RWPE2 (cell line): ENCODE results near the gene KPTN.
"Not testable (repeated sequence)": the region's sequence is repeated elsewhere in the genome, so short reads cannot be mapped to it uniquely, and the experiment has no call there.

ENCODE experiments used
- ATAC-seq: fragments of 200-7000 bp; cut with Tn5 transposase; 3 replicates; pipeline ENCODE4 v1.9.1; 2021; ENCODE audit warnings: low read depth
- DNase-seq: peaks from one replicate; pipeline ENCODE4 v3.0.0-alpha.2; 2020; ENCODE audit warnings: low spot score
- H3K27ac ChIP-seq: fragments of 450-650 bp; 2 replicates; pipeline ENCODE4 v1.5.1; 2017; ENCODE audit warnings: mild to moderate bottlenecking; ENCODE audit not compliant: poor library complexity, severe bottlenecking
- H3K27me3 ChIP-seq: fragments of 250-450 bp; sonication (Bioruptor Pico); 2 replicates; pipeline ENCODE4 v1.5.1; 2021; ENCODE audit warnings: mild to moderate bottlenecking, moderate library complexity; ENCODE audit not compliant: insufficient read depth, poor library complexity, severe bottlenecking
- H3K36me3 ChIP-seq: fragments of 250-450 bp; sonication (Bioruptor Pico); 2 replicates; pipeline ENCODE4 v1.5.1; 2020; ENCODE audit warnings: low read depth, mild to moderate bottlenecking, moderate library complexity
- H3K4me1 ChIP-seq: fragments of 250-450 bp; sonication (Bioruptor Pico); 2 replicates; pipeline ENCODE4 v1.5.1; 2021; ENCODE audit warnings: mild to moderate bottlenecking, moderate library complexity; ENCODE audit not compliant: insufficient read depth, poor library complexity, severe bottlenecking
- H3K4me3 ChIP-seq: fragments of 250-450 bp; sonication (Bioruptor Pico); 2 replicates; pipeline ENCODE4 v1.5.1; 2021; ENCODE audit warnings: mild to moderate bottlenecking, moderate library complexity; ENCODE audit not compliant: severe bottlenecking
- H3K9me3 ChIP-seq: fragments of 250-450 bp; sonication (Bioruptor Pico); 2 replicates; pipeline ENCODE4 v1.5.1; 2021; ENCODE audit warnings: mild to moderate bottlenecking, moderate library complexity; ENCODE audit not compliant: severe bottlenecking
- TF ChIP-seq, protein P1 (sequence below): fragments of 450-650 bp; IDR thresholded peaks from one replicate; pipeline ENCODE4 v1.5.1; 2017; ENCODE audit warnings: mild to moderate bottlenecking, moderate library complexity; ENCODE audit not compliant: poor library complexity, severe bottlenecking

Gene KPTN

DNA sequence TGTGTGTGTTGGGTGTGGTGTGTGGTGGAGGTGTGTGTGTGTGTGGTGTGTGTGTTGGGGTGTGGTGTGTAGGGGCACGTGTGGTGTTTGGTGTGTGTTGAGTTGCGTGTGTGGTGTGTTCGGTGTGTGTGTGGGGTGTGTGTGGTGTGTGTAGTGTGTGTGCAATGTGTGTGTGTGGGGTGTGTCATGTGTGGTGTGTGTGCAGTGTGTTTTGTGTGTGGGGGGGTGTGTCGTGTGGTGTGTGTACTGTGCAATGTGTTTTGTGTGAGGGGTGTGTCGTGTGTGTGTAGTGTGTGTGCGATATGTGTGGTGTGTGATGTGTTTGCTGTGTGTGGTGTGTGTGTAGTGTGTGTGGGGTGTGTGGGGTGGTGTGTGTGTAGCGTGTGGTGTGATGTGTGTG lies 6.0 kb upstream of the KPTN start:
- Histone ChIP-seq H3K4me1 (no peaks in the 10 kb centered on the region), H3K4me3 (no peak overlapping the region), H3K27me3 (no peaks in the 10 kb centered on the region), H3K9me3 (no peaks in the 10 kb centered on the region), H3K36me3 (peaks cover 21% of the 10 kb centered on the region), H3K27ac (no peak overlapping the region)
- TF ChIP-seq, protein P1, sequence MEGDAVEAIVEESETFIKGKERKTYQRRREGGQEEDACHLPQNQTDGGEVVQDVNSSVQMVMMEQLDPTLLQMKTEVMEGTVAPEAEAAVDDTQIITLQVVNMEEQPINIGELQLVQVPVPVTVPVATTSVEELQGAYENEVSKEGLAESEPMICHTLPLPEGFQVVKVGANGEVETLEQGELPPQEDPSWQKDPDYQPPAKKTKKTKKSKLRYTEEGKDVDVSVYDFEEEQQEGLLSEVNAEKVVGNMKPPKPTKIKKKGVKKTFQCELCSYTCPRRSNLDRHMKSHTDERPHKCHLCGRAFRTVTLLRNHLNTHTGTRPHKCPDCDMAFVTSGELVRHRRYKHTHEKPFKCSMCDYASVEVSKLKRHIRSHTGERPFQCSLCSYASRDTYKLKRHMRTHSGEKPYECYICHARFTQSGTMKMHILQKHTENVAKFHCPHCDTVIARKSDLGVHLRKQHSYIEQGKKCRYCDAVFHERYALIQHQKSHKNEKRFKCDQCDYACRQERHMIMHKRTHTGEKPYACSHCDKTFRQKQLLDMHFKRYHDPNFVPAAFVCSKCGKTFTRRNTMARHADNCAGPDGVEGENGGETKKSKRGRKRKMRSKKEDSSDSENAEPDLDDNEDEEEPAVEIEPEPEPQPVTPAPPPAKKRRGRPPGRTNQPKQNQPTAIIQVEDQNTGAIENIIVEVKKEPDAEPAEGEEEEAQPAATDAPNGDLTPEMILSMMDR = no peak
- no peak for ATAC-seq
- no peak for DNase-seq

DNA sequence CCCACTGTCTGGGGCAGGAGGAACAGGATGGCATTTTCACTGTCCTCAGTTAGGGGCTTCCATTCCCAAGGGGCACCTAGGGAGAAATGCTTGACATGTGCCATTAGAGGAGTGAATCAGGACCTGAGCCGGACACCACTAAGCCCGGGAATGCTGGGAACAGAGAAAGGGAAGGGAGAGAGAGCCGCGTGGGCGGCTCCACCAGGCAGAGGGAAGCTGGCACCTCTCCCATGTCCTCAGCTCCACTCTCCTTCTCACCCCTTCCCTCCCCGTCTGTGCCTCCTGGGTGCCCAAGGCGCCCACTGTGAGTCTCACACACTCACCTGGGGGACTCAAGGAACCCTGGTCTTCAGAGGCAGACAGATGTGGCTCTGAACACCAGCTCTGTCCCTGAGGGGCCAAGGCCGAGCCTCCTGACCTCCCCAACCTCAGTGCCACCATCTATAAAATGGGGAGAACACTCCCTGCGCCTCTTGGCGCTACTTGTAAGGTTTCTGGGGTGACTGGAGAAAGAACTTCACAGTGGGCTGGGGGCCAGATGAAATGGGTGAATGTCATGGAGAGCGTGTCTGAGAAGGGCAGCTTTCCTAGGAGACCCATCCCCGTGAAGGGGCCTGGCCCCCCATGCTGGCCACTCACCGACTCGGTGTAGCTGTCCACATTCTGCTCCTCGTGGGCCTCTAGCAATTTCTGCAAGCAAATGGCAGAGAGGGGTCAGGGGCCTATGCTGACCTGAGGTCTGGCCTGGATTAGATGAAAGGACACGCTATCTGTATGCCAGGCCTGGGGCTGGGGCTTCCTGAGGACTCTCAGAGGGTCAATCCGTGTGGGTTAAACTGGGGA lies 5.3 kb upstream of the KPTN start:
- Histone ChIP-seq H3K4me3 (no peak overlapping the region), H3K4me1 (no peaks in the 10 kb centered on the region), H3K27ac (no peak overlapping the region), H3K27me3 (no peaks in the 10 kb centered on the region), H3K9me3 (no peaks in the 10 kb centered on the region), H3K36me3 (peaks cover 21% of the 10 kb centered on the region)
- no peak for ATAC-seq
- DNase-seq = no peak
- TF ChIP-seq, protein P1 = no peak

DNA sequence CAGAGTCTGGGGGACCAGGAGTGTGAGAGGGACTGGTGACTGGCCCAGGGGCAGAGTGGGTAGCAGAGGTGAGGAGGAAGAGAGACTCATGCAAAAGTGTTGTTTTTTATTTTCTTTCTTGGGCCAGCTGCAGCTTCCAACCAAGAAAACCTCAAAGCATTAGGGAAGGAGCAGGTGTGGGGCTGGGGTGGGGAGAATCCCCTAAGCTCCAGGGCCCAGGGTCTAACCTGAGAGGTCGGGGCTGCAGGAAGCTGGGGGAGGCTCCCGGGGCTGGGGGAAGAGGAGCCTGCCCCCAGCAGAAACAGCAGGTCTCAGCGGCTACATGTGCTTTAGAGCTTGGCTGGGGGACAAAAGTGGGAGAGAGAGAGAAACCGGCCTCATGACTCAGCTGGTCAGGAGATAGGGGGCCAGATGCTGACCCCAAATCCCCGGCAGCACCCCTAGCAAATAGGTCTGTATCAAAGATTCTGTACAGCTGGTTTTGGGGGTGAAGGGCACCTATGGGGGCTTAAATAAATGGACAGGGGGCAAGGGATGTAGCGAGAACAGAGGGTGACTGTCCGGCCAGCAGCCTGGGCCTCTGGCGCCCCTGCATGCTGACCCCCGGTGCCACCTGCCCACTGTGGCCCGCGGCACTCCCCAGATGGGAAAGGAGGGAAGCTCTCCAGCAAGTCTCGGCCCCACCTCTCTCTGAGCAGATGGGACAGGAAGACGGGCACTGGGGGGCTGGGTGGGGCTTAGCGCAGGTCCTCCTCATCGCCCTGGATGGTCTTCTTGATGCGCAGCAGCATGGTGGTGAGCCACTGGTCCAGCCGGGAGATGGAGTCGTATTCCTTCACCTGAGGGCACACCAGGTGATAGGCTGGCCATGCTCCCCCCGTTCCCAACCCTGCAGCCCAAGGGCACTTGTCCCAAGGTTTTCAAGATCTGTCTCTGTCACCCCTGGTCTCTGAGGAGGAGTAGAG lies 3.8 kb upstream of the KPTN start:
- H3K36me3 ChIP-seq = peaks cover 15% of the 10 kb centered on the region
- H3K9me3 ChIP-seq = no peaks in the 10 kb centered on the region
- H3K27ac ChIP-seq = no peak overlapping the region
- H3K27me3 ChIP-seq = no peaks in the 10 kb centered on the region
- H3K4me1 ChIP-seq = no peaks in the 10 kb centered on the region
- no peak for ATAC-seq
- TF ChIP-seq, protein P1 = no peak
- no peak overlapping the region for H3K4me3 ChIP-seq
- peak; percentile 67 for DNase-seq

GRCh38 chr19:47486900-47487299 lies 2.9 kb upstream of the KPTN start:
- Histone ChIP-seq H3K27ac (no peak overlapping the region), H3K4me1 (no peaks in the 10 kb centered on the region), H3K4me3 (no peak overlapping the region), H3K36me3 (peaks cover 10% of the 10 kb centered on the region; the same call in 1 of the 2 replicates), H3K9me3 (no peaks in the 10 kb centered on the region), H3K27me3 (no peaks in the 10 kb centered on the region)
- ATAC-seq (no peak), DNase-seq (no peak)
- TF ChIP-seq, protein P1 = no peak

DNA sequence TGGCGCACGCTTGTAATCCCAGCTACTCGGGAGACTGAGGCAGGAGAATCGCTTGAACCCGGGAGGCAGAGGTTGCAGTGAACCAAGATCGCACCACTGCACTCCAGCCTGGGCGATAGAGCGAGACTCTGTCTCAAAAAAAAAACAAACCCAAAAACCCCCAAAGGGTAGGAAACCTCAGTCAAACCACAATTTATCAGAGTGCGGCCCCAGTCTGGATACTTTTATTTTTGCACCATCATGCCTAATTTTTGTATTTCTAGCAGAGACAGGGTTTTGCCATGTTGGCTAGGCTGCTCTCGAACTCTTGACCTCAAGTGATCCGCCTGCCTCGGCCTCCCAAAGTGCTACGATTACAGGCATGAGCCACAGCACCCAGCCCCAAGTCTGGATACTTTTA lies 2.2 kb upstream of the KPTN start:
- DNase-seq, H3K9me3 ChIP-seq, H3K27ac ChIP-seq, H3K27me3 ChIP-seq, ATAC-seq, H3K4me1 ChIP-seq, H3K4me3 ChIP-seq: not testable (repeated sequence)
- H3K36me3 ChIP-seq = peaks cover 10% of the 10 kb centered on the region; the same call in 1 of the 2 replicates
